CD4-positive, alpha-beta T cell treated with Interleukin-17A for 1 hour (primary cell): Measurements from ENCODE around the gene MBLAC1.

ENCODE experiments used
- DNase-seq: peaks from one replicate; pipeline ENCODE4 v3.0.0-alpha.2; 2020

MBLAC1 gene, protein sequence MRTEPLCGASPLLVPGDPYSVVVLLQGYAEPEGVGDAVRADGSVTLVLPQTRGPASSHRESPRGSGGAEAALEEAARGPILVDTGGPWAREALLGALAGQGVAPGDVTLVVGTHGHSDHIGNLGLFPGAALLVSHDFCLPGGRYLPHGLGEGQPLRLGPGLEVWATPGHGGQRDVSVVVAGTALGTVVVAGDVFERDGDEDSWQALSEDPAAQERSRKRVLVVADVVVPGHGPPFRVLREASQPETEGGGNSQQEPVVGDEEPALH

DNA sequence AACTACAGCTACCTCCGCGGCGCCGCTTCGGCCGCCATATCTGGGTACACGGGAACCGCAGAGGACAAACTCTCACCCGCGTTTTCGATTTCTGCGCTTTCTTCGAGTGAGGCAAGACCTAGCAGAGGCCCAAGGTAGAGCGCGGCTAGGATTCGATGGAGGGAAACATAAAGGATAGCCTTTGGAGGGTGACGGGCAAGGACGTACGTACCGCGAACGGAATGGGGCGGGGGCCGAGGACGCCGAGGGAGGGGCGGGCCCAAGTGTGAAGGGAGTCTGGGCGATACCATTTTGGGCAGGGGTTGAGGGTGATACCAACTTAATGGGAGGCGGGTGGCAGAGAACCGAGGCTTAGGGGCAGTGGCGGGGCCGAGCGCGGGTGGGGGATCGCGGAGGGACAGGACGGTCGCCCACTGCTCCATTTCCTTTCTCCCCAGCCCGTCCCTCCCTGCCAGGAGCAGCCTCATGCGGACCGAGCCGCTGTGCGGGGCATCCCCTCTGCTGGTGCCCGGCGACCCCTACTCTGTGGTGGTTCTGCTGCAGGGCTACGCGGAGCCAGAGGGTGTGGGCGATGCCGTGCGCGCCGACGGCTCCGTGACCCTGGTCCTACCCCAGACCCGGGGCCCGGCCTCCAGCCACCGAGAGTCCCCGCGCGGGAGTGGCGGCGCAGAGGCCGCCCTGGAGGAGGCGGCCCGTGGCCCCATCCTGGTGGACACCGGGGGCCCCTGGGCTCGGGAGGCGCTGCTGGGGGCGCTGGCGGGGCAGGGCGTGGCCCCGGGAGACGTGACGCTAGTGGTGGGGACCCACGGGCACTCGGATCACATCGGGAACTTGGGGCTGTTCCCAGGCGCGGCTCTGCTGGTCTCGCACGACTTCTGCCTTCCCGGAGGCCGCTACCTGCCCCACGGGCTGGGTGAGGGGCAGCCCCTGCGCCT is at the start of gene MBLAC1:
Gene MBLAC1, plus strand, starts transcription at position 37 of the 935 bp plus-strand sequence. Its CDS starts 429 bp downstream, at position 466.
- peak; percentile 95 for DNase-seq

DNA sequence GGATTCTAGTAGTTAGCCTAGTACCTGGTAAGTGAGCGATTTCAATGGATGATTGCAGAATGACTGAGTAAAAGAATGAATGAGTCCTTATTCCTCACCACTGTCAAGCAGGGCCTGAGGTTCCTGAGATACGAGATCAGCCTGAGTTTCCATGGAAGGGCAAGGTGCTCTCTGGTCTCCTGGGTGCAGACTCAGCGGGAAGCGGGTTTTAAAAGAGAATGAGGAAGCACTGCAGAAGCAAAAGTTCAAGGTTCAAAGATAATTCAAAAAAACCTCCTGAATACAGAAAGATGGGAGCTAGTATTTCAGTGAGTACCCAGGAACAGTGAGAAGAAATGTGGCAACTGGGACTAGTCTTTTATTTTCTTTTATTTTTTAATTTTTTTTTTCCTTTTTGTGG is 49.6 kb upstream of the MBLAC1 start:
- no peak for DNase-seq

DNA sequence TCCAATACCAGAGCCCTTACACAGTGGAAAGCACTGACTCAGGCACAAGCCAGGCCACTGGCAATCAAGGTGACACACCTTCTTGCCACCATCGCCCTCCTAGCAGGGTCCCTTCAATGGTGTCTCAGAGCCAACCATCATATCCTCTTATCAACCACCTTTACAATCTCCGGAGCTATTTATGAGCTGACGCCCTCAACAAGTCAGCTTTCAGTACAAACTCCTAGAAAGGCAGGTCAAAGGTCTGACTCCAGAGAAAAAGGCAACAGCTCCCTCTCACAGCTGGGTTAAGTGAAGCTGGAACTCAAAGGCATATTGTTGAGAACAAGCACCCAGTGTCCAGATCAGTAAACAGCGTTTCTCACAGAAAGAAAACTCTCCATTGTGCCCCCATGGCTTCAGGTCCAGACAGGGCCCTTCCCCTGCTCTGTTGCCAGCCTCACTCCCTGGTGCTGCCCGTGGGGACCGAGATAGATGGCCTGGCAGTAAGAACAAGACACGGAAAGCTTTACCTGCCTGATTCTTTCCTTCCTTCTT is 47.7 kb upstream of the MBLAC1 start:
- no peak for DNase-seq

DNA sequence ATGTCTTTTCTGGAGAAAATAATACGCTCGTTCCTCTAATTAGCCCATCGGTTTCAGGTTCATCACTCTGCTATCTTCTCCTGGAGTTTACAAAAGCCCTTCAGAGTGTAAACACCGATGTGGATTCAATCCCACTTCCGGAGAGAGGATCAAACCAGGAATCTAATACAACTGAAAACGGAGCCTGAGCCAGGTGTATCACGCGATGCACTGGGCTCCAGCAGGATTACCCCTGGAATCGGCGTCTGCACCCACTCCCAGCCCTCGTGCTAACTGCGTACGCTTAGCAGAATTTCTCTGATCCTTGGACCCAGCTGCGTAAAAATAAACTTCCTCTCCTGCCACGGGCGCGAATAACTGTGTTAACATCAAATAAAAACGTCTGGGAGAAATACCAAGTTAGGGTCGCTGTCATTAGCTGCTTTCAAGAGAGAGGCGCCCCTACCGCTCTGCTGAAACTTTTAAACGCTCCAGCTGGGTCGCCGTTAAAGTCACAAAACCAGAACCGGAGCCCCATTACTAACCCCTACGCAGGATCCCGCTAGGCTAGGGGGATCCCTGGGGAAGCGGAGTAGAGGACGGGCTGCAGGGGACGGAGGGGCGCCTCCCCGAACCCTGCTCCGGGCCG is 45.7 kb upstream of the MBLAC1 start:
- no peak for DNase-seq

DNA sequence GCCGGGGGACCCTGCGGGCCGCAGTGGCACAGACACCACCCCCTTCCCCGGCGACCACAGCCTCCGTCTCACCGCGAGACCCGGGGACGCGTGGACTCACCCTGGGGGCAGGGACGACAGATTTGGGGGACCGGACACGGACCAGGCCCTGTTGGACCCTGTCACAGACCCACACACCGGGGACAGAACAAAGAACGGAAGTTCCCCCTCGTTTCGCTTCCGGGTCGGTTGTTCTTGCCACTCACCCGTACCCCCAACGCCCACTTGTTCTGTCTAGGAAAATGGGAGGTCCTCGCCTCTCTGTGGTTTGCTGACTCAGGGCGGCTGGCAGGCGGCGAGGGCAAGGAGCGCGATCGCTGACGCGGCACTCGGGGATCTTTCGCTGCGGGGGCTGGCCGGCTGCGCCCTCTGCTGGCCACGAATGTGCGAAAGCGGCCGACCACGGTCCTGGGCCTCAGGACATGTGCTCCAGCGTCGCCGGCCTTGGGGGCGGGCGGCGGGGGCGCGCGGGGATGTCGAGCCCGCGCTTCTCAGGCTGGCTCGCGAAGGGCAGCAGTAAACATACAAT is 45.1 kb upstream of the MBLAC1 start, which contains the start of gene ZNF3:
Gene ZNF3, minus strand, starts transcription at position 189 of the 568 bp plus-strand sequence. CDS start 4,366 bp downstream, outside the sequence.
- peak; percentile 99 for DNase-seq

DNA sequence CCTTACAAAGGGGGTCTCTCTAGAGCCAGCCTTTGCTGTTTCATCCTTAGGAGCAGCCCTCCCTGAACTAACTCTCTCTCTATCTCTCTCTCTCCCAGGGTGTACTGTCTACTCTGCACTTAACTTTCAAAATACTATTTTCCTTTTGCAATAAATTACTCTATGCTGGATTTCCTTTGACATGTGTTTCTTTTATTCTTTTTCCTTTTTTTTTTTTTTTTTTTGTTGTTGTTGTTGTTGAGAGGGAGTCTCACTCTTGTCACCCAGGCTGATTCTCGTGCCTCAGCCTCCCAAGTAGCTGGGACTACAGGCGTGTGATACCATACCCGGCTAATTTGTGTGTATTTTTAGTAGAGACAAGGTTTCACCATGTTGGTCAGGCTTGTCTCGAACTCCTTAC is 43.8 kb upstream of the MBLAC1 start:
- no peak for DNase-seq

DNA sequence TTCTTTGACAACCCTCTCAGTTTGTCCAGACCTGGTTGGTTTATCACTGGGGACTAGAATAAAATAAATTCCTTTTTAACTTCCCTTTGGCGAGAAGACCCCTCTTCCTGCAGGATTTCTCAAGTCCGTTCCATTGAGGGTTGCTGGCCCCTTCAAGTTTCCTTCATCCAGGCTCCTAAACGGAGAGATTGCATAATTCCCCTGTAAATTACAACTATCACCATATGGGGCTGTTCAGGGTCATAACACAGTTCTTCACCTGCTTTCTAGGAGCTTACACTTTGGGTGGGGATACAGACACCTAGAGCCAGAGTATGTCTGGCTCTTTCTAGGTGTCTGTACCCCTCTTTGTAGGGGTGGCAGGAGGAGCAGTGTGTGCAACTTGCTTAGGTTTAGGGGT is 41.3 kb upstream of the MBLAC1 start:
- no peak for DNase-seq

DNA sequence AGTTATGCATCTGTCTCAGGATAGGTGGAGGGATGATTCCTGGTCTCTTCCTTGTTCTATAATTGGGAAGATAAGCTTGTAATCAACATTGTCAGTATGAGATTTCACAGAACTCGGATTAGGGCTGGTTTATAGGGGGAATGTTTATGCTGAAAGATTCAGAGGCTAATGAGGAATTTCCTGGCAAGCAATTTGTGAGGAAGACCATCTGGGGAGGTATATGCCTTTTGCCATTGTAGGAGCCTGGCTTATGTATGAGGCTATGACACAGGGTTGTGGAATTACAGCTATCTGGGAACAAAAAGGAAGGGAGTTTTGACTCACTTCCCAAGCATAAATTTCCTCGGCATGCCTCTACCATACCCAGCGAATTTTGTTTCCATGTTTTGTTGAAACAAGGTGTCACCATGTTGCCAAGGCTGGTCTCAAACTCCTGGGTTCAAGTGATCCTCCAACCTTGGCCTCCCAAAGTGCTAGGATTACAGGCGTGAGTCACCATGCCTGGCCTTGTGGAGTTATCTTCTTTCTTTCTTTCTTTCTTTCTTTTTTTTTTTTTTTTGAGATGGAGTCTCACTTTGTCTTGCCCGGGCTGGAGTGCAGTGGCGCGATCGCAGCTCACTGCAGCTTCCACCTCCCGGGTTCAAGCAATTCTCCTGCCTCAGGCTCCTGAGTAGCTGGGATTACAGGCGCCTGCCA is 39.6 kb upstream of the MBLAC1 start:
- no peak for DNase-seq

DNA sequence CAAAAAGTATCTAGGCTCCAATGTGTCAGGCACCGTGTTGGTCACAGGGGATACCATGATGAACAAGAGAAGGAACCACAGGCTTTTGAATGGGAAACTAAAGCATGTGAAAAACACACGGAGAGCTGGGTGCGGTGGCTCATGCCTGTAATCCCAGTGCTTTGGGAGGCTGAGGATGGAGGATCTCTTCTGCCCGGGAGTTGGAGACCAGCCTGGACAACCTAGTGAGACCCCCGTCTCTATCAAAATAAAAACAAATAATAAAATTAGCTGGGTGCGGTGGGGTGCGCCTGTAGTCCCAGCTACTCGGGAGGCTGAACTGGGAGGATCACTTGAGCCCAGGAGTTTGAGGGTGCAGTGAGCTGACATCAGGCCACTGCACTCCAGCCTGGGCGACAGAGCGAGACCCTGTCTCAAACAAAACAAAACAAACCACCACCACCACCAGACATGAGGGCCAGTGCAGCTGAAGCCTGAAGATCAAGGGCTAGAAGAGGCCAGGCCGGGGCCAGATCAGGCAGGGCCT is 38.6 kb upstream of the MBLAC1 start:
- no peak for DNase-seq

DNA sequence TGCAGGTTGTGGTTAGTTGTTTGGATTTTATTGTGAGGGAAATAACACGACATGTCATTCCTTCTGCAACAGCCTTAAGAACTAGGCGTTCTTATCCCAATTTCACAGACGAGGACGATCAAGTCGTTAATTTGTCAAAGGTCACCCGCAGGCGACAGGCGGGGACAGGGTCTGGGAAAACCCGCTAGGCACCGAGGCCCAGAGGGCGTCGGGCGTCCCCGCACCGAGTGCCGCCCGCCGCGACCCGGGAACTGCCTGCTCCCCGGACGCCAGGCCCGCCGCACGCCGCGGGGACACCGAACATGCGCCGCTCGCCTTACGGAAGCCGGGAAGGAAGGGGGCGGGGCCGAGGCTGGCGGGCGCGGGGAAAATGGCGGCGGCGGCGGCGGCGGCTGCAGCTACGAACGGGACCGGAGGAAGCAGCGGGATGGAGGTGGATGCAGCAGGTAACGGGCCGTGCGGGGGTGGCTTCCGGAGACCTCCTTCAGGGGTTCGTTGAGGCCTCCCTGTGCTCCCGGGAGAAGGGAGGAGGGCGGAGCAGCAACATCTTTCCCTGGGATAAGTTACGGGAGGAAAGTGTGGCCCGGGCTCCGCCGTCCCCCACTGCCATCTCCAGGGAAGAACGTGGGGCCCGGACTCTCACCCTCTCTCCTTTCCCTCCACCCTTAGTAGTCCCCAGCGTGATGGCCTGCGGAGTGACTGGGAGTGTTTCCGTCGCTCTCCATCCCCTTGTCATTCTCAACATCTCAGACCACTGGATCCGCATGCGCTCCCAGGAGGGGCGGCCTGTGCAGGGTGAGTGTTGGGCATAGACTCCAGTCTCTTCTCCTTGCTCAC is 37.9 kb upstream of the MBLAC1 start, which contains the start of gene COPS6:
Gene COPS6, plus strand, starts transcription at position 349 of the 837 bp plus-strand sequence. Its CDS starts 22 bp downstream, at position 371.
- peak; percentile 88 for DNase-seq

DNA sequence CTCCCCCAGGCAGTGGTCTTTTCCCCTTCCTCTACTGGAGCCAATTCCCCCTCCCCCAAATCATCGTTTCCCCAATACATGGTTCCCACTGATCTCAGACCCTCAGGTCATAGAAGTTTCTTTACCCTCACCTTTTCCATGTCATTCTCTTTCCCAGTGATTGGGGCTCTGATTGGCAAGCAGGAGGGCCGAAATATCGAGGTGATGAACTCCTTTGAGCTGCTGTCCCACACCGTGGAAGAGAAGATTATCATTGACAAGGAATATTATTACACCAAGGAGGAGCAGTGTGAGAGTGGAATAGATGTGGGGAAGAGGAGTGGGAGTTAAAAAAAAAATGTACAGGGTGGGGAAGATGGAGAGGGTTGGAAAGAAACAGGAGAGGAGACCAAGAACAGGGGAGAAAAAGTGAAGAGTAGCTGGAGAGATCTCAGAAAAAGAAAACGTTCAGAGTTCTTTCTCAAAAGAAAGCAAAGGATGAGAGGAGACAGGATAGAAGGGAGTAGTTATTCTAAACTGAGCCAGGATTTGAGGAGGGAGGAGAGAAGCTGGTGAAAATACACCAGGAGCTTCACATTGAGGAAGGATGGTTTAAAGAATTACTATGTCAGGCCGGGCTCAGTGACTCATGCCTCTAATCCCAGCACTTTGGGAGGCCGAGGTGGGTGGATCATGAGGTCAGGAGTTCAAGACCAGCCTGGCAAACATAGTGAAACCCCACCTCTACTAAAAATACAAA is 37.1 kb upstream of the MBLAC1 start:
- no peak for DNase-seq

DNA sequence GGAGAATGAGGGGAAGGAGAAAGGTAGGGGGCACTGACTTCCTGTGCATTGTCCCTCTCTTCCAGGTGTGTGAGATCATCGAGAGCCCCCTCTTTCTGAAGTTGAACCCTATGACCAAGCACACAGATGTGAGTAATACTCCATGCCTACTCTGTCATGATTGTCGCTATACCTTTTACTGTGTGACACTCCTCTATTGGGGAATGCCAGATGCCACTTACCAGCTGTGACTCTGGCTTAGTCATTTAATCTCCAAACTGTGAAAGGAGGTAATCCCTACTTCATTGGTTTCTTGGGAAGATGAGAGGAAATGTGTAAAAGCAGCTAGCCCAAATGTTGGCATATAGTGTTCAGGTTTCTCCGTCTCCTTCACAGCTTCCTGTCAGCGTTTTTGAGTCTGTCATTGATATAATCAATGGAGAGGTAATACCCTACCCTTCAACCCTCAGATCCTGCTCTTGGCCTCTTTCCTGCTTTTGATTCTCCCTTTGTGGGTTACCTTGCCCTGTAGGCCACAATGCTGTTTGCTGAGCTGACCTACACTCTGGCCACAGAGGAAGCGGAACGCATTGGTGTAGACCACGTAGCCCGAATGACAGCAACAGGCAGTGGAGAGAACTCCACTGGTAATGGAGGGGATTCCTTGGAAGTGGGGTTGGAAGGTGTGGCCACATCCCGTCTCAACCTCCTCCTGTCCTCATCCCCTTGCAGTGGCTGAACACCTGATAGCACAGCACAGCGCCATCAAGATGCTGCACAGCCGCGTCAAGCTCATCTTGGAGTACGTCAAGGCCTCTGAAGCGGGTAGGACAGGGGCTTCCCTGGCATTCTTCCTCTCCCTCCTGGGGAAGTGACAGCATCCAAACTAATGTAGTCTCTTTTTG is 36.0 kb upstream of the MBLAC1 start:
- DNase-seq = no peak

DNA sequence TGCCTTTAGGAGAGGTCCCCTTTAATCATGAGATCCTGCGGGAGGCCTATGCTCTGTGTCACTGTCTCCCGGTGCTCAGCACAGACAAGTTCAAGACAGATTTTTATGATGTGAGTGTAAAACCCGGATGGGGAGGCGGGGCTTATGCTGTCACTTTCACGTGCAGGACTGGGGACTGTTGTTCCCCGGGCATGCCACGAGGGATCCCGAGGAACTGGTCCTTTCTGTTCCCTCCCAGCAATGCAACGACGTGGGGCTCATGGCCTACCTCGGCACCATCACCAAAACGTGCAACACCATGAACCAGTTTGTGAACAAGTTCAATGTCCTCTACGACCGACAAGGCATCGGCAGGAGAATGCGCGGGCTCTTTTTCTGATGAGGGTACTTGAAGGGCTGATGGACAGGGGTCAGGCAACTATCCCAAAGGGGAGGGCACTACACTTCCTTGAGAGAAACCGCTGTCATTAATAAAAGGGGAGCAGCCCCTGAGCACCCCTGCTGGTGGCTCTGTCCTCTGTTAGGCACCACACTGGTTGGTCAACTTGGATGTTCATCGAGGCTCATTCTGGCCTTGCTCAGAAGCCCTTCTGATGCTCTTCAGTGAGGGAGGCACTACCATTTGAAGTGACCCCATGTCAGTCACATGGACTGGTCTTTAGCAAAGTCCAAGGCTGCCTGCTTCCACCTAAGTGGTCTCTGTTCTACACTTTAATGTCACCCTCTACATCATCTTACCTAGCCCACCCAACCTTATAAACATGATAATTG is 35.2 kb upstream of the MBLAC1 start:
- DNase-seq = no peak

DNA sequence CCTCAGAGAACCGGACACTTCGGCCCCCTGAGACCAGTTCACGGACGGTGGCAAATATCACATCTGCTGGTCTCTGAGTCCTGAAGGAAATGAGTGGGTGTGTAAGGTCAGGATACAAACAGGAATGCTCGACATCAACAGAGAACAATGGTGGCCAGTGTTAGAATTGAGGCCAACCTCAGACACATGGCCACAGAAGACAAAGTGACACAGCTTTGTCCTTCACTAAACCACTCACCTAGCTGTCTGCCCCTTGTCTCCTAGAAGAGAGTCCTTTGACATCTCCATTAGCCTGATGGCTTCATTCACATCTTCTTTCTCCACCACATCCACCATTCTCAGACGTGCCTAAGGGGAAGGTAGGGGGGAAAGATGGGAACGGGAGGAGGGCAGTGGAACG is 33.7 kb upstream of the MBLAC1 start:
- DNase-seq = no peak

DNA sequence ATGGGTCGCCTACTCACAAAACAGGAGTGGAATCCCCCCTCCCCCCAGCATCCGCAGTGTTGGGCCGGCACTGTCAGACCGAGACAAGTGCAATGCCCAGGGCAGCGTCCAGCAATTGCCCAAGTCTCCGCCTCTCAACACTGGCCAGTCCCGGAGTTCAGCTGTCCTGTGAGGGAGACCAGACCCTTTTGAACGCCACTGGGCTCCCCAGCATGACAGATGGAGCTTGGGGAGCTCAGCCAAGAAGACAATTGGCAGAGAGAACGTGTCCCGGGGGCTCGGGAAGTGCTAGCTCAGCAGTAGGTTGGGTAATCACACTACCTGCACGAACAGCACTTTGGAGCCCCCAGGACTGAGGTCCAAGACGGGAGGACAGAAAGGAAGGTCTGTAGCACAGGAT is 33.3 kb upstream of the MBLAC1 start:
- no peak for DNase-seq

DNA sequence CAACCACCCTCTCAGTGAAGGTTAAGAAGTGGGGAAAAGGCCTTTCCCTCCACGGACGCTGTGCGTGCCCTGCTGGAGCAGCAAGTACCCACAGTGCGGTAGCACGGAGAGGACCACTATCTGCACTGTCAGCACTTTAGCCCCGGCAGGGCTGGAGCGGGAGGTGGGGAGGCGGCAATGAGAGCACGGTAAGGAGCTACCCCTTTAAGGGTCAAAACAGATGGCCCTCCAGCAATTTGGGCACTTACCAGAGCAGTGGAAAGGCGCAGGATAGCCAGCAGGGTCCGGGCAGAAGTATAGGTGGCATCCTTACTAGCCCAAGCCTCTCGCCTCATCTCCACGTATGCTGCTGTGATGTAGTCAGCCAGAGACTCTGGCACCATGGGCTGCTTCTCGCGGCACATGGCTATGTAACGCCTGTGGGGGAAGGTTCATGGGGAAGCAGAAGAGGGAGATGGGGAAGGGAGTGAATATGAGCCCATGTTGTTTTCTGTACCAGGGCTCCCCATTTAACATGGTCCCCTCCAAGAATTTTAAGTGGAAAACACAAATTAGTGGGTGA is 32.8 kb upstream of the MBLAC1 start:
- no peak for DNase-seq

DNA sequence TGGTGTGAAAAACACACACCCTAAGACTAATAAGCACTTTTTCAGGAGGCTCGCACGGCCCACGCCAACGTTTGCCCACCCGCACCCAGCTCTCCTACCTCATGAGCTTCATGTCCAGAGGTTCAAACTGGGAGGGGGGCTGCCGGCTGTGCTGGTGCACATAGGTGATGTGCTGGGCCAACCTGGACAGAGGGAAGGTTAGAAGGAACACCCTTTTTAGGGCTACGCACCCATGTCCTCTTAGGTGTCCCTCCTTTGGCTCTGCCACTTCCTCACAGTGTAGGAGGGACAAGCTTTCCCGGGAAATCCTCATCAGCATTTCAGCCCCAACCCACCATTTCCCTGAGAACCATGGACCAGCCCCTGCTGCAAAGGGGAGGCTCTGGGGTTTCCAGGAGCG is 31.5 kb upstream of the MBLAC1 start:
- DNase-seq = no peak

DNA sequence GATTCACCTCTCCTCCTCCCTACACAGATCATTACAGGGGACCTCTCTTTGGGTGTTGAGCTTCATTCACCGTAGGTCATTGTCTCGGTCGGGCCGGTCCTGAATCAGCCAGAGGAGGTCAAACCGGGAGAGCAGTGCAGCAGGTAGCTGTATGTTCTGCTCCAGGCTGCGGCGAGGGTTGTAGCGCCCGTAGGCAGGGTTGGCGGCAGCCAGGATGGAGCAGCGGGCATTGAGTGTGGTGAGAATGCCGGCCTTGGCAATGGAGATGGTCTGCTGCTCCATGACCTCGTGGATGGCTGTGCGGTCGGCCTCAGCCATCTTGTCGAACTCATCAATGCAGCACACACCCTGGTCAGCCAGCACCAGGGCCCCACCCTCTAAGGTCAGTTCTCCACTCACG is 31.1 kb upstream of the MBLAC1 start:
- DNase-seq = no peak
